Cardiac septum (tissue), 1 donor: ENCODE data around the gene NRAP. TPM values are rescaled to one million over a fixed set of nuclear protein-coding genes. Genes with fewer than 3 reads are reported as not detected.
A peak's percentile ranks its signal among the peaks of the same experiment; 100 is the strongest.
"Not testable (repeated sequence)": the region's sequence is repeated elsewhere in the genome, so short reads cannot be mapped to it uniquely, and the experiment has no call there.

Experiments
- DNase-seq: peaks from one replicate; pipeline ENCODE4 v3.0.0-alpha.2; 2020; ENCODE audit warnings: low spot score
- intact Hi-C: fragments of 100-400 bp; cut with DNase I; formaldehyde crosslinking; loops from one replicate; pipeline ENCODE4 v1.14.0; 2022
- total RNA-seq: library from RNA; stranded (reverse); fragmentation: NEBNext Ultra II Directional; extraction: Animal tissue kit (Norgen Biotek cat#: 25700); gene quantifications from one replicate; pipeline ENCODE4 v1.2.1, GENCODE V29; 2021
- donor health status: DM: no; HTN: no; CAD: no.

NRAP gene
- total RNA-seq, 1 donor from 2014 or later: 1,029 TPM

GRCh38 chr10:113683300-113683699 lies 19.5 kb upstream of the NRAP start:
- DNase-seq: no peak
- intact Hi-C loops: no loop called here

GRCh38 chr10:113681533-113682470 lies 18.0 kb upstream of the NRAP start:
- intact Hi-C loops: no loop called here

GRCh38 chr10:113680190-113681111 lies 16.6 kb upstream of the NRAP start:
- intact Hi-C loops: no loop called here
- no peak for DNase-seq

More at GRCh38 chr10:113681533-113682470, 18.0 kb upstream of the NRAP start:
- DNase-seq: no peak

GRCh38 chr10:113679463-113680189 lies 15.8 kb upstream of the NRAP start, which contains the start of gene CASP7:
CASP7 (plus strand) TSS chr10:113679912; CDS start chr10:113697494, 17,582 bp downstream.
- intact Hi-C loops: no loop called here
- peak; percentile 89 for DNase-seq

- intact Hi-C loops: no loop called here
- no peak for DNase-seq
These were observed 2.9 kb upstream of the NRAP start for GRCh38 chr10:113666682-113667252.

GRCh38 chr10:113665806-113666354 lies 2.0 kb upstream of the NRAP start:
- no peak for DNase-seq
- intact Hi-C loops: no loop called here

GRCh38 chr10:113665352-113665751 lies 1.5 kb upstream of the NRAP start:
- no peak for DNase-seq
- intact Hi-C loops: no loop called here

- DNase-seq: no peak
- intact Hi-C loops: loop anchor here (5.0 kb wide), 1 partner anchor 36 kb away; no protein-coding TSS in a partner anchor
These were observed 699 bp downstream of the NRAP start for GRCh38 chr10:113663142-113663541.

GRCh38 chr10:113661332-113661731 lies 2.5 kb downstream of the NRAP start:
- intact Hi-C loops: loop anchor here (2.0 to 5.0 kb wide), 2 partner anchors 15 to 34 kb away; no protein-coding TSS in a partner anchor
- no peak for DNase-seq

GRCh38 chr10:113657544-113657943 lies 6.3 kb downstream of the NRAP start:
- intact Hi-C loops: no loop called here
- no peak for DNase-seq

- intact Hi-C loops: no loop called here
- DNase-seq: no peak
These were observed 6.9 kb downstream of the NRAP start for GRCh38 chr10:113656896-113657295.

GRCh38 chr10:113652456-113652855 lies 11.4 kb downstream of the NRAP start:
- DNase-seq, intact Hi-C loops: not testable (repeated sequence)

GRCh38 chr10:113651898-113652297 lies 11.9 kb downstream of the NRAP start:
- no peak for DNase-seq
- intact Hi-C loops: no loop called here

GRCh38 chr10:113651021-113651420 lies 12.8 kb downstream of the NRAP start:
- intact Hi-C loops: no loop called here

GRCh38 chr10:113650172-113650571 lies 13.7 kb downstream of the NRAP start:
- no peak for DNase-seq
- intact Hi-C loops: no loop called here

More at GRCh38 chr10:113651021-113651420, 12.8 kb downstream of the NRAP start:
- no peak for DNase-seq

- DNase-seq: no peak
- intact Hi-C loops: no loop called here
These were observed 15.4 kb downstream of the NRAP start for GRCh38 chr10:113648478-113648877.

GRCh38 chr10:113647812-113648211 lies 16.0 kb downstream of the NRAP start:
- DNase-seq: no peak
- intact Hi-C loops: loop anchor here (2.0 kb wide), 1 partner anchor 13 kb away; no protein-coding TSS in a partner anchor
